Osteocyte (in vitro differentiated cells): Measurements from ENCODE around the gene CSTB. TPM values are rescaled to one million over a fixed set of nuclear protein-coding genes. Genes with fewer than 3 reads are reported as not detected.

Source experiments
- DNase-seq: peaks from one replicate; pipeline ENCODE4 v3.0.0; 2021; ENCODE audit warnings: mixed read lengths; ENCODE audit not compliant: unreplicated experiment; ENCODE audit errors: extremely low spot score
- H3K27ac Mint-ChIP-seq: one replicate; pipeline ENCODE4 v1.8.0; 2021; ENCODE audit warnings: mild to moderate bottlenecking, mixed read lengths; ENCODE audit not compliant: unreplicated experiment
- H3K27me3 Mint-ChIP-seq: one replicate; pipeline ENCODE4 v1.8.0; 2021; ENCODE audit warnings: mixed read lengths; ENCODE audit not compliant: unreplicated experiment
- H3K36me3 Mint-ChIP-seq: one replicate; pipeline ENCODE4 v1.8.0; 2021; ENCODE audit warnings: mixed read lengths; ENCODE audit not compliant: unreplicated experiment
- H3K4me1 Mint-ChIP-seq: one replicate; pipeline ENCODE4 v1.8.0; 2021; ENCODE audit warnings: mixed read lengths; ENCODE audit not compliant: unreplicated experiment
- H3K4me3 Mint-ChIP-seq: one replicate; pipeline ENCODE4 v1.8.0; 2021; ENCODE audit warnings: mild to moderate bottlenecking, moderate library complexity, mixed read lengths; ENCODE audit not compliant: unreplicated experiment
- H3K9me3 Mint-ChIP-seq: one replicate; pipeline ENCODE4 v1.8.0; 2021; ENCODE audit warnings: mixed read lengths; ENCODE audit not compliant: unreplicated experiment
- CTCF ChIP-seq: fragments of 200-600 bp; sonication (generic); IDR thresholded peaks from 2 replicates; pipeline ENCODE4 v1.5.0; 2021; ENCODE audit warnings: antibody characterized with exemption, mild to moderate bottlenecking, moderate library complexity
- total RNA-seq: library from RNA; stranded (reverse); gene quantifications from 2 replicates; pipeline ENCODE4 v1.2.1, GENCODE V29; 2021

Gene CSTB
- total RNA-seq, 1 donor from 2014 or later = 59.1 TPM

- Mint-ChIP-seq H3K9me3 (no peaks in the 10 kb centered on the region), H3K4me3 (peak overlapping the region; percentile 69), H3K4me1 (peaks cover 39% of the 10 kb centered on the region), H3K27ac (no peak overlapping the region), H3K36me3 (peaks cover 12% of the 10 kb centered on the region), H3K27me3 (no peaks in the 10 kb centered on the region)
- TF ChIP-seq CTCF = no peak
- no peak for DNase-seq
Measured at GRCh38 chr21:43777953-43778352, 1.8 kb upstream of the CSTB start.

GRCh38 chr21:43775190-43775589 is 918 bp downstream of the CSTB start:
- no peak for TF ChIP-seq CTCF
- H3K4me3 Mint-ChIP-seq = peak overlapping the region; percentile 89
- peaks cover 12% of the 10 kb centered on the region for H3K36me3 Mint-ChIP-seq
- H3K4me1 Mint-ChIP-seq = peaks cover 39% of the 10 kb centered on the region
- H3K27ac Mint-ChIP-seq = peak overlapping the region; percentile 76
- no peak for DNase-seq
- no peaks in the 10 kb centered on the region for H3K27me3 Mint-ChIP-seq
- H3K9me3 Mint-ChIP-seq = no peaks in the 10 kb centered on the region

- peaks cover 12% of the 10 kb centered on the region for H3K36me3 Mint-ChIP-seq
- DNase-seq = no peak
- no peaks in the 10 kb centered on the region for H3K9me3 Mint-ChIP-seq
- peak overlapping the region; percentile 89 for H3K4me3 Mint-ChIP-seq
- no peaks in the 10 kb centered on the region for H3K27me3 Mint-ChIP-seq
- no peak for TF ChIP-seq CTCF
- H3K27ac Mint-ChIP-seq = no peak overlapping the region
- peaks cover 36% of the 10 kb centered on the region for H3K4me1 Mint-ChIP-seq
Measured at GRCh38 chr21:43774163-43774562, 1.9 kb downstream of the CSTB start.

GRCh38 chr21:43772425-43772821 is 3.7 kb downstream of the CSTB start:
- Mint-ChIP-seq H3K9me3 (no peaks in the 10 kb centered on the region), H3K27me3 (no peaks in the 10 kb centered on the region), H3K36me3 (peaks cover 12% of the 10 kb centered on the region), H3K4me1 (peaks cover 38% of the 10 kb centered on the region), H3K4me3 (no peak overlapping the region), H3K27ac (no peak overlapping the region)
- DNase-seq = no peak
- TF ChIP-seq CTCF = no peak

GRCh38 chr21:43771698-43772424 is 4.2 kb downstream of the CSTB start:
- Mint-ChIP-seq H3K27ac (no peak overlapping the region), H3K27me3 (no peaks in the 10 kb centered on the region), H3K4me3 (no peak overlapping the region), H3K36me3 (peaks cover 12% of the 10 kb centered on the region), H3K9me3 (no peaks in the 10 kb centered on the region), H3K4me1 (peaks cover 39% of the 10 kb centered on the region)
- TF ChIP-seq CTCF = no peak
- no peak for DNase-seq
